ENCODE results near the gene KLHL18.

Gene KLHL18

DNA sequence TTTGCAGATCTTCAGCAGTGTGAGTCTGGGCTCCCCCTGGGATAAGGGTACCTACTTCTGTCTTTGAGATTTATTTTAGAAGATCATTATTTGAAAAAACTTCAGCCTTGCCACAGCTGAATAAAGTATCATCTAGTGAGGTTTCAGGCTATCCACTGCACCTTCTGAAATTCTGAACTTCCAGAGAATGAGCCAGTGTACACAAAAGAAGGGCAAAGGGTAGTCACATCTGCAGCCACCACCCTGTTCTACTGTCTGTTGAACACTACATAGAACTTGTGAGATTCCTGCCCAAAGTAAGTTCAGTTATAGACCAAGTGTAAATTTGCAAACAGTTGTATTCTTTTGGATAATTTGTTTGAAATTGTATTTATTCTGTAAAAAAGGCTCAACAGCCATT lies 60.1 kb downstream of the KLHL18 start:
- H3K4me3 ChIP-seq (ENCODE audit: low read depth, low read length) = no peak overlapping the region
- H3K27ac ChIP-seq = no peak overlapping the region
- H3K36me3 ChIP-seq (replicated peaks) = peaks cover 39% of the 10 kb centered on the region
- in situ Hi-C loops (cut with HindIII; ENCODE audit: low pct_ligation_motif_present, low sequenced_read_pairs) = no loop called here
- no peaks in the 10 kb centered on the region for H3K27me3 ChIP-seq (replicated peaks)
- DNase-seq = no peak
- TF ChIP-seq, protein P1, sequence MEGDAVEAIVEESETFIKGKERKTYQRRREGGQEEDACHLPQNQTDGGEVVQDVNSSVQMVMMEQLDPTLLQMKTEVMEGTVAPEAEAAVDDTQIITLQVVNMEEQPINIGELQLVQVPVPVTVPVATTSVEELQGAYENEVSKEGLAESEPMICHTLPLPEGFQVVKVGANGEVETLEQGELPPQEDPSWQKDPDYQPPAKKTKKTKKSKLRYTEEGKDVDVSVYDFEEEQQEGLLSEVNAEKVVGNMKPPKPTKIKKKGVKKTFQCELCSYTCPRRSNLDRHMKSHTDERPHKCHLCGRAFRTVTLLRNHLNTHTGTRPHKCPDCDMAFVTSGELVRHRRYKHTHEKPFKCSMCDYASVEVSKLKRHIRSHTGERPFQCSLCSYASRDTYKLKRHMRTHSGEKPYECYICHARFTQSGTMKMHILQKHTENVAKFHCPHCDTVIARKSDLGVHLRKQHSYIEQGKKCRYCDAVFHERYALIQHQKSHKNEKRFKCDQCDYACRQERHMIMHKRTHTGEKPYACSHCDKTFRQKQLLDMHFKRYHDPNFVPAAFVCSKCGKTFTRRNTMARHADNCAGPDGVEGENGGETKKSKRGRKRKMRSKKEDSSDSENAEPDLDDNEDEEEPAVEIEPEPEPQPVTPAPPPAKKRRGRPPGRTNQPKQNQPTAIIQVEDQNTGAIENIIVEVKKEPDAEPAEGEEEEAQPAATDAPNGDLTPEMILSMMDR (IDR thresholded peaks at IDR 0.05; ENCODE audit: low read depth, low read length, missing control alignments) = no peak

DNA sequence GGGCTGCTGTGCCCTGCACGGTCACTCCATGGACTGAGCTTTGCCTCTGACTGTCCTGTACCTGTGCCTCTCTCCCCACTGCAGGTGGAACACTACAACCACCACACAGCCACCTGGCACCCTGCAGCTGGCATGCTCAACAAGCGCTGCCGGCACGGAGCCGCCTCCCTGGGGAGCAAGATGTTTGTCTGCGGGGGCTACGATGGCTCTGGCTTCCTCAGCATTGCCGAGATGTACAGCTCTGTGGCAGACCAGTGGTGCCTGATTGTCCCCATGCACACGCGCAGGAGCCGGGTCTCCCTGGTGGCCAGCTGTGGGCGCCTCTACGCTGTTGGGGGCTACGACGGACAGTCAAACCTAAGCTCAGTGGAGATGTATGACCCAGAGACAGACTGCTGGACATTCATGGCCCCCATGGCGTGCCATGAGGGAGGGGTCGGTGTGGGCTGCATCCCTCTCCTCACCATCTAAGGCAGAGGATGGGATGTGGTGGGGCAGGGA lies 60.8 kb downstream of the KLHL18 start:
- Histone ChIP-seq H3K27ac (no peak overlapping the region), H3K4me3 (ENCODE audit: low read depth, low read length) (no peak overlapping the region), H3K27me3 (replicated peaks) (no peaks in the 10 kb centered on the region), H3K36me3 (replicated peaks) (peaks cover 33% of the 10 kb centered on the region)
- TF ChIP-seq, protein P1 (IDR thresholded peaks at IDR 0.05; ENCODE audit: low read depth, low read length, missing control alignments) = no peak
- in situ Hi-C loops (cut with HindIII; ENCODE audit: low pct_ligation_motif_present, low sequenced_read_pairs) = no loop called here
- DNase-seq = no peak

DNA sequence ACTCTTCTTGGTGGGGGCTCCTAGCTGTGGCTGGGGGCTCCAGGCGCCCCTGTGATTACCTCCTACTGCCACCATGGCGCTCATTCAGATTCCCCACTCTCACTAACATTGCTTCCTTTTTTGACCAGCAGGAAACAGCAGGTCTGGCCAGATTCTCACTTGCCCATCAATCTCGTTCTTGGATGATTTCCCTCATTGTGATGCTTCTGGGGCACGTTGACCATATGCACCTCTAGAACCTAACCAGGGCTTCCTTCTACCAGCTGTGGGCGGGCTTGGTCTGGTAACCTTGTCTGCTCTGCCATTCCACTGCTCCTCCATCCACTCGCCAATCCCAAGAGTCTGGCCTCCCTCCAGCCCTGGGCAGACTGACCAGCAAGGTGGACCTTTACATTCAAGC lies 62.2 kb downstream of the KLHL18 start:
- Histone ChIP-seq H3K27ac (no peak overlapping the region), H3K4me3 (ENCODE audit: low read depth, low read length) (no peak overlapping the region), H3K27me3 (replicated peaks) (no peaks in the 10 kb centered on the region), H3K36me3 (replicated peaks) (peaks cover 24% of the 10 kb centered on the region)
- TF ChIP-seq, protein P1 (IDR thresholded peaks at IDR 0.05; ENCODE audit: low read depth, low read length, missing control alignments) = no peak
- in situ Hi-C loops (cut with HindIII; ENCODE audit: low pct_ligation_motif_present, low sequenced_read_pairs) = no loop called here
- no peak for DNase-seq

DNA sequence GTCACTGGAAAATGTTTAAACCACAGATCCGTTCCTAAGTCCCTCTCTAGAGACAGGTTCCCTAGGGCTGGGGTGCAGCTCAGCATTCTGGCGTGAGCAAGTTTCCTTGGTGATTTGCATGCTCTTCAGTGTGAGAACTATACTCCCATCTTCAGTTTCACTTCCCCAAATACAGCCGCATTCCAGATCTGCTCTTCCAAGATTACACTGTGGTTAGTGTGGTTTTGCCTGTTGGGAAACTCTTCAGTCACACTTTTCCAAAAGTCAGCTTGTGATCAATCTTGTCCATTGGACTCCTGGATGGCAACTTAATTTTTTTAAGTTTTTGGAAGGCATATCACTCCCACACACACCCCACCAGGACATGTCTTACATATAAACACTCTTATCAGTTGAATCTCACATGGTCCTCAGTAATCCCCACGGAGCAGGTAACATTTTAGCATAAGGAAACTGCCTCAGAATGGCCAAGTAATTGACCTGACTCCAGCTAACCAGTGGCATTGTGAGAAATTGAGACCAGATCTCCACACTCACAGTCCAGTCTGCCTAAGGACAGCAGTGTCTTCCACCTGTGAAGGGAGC lies 64.6 kb downstream of the KLHL18 start:
- Histone ChIP-seq H3K36me3 (replicated peaks) (peaks cover 23% of the 10 kb centered on the region), H3K4me3 (ENCODE audit: low read depth, low read length) (no peak overlapping the region), H3K27ac (no peak overlapping the region), H3K27me3 (replicated peaks) (no peaks in the 10 kb centered on the region)
- in situ Hi-C loops (cut with HindIII; ENCODE audit: low pct_ligation_motif_present, low sequenced_read_pairs) = no loop called here
- DNase-seq = peak; percentile 24
- TF ChIP-seq, protein P1 (IDR thresholded peaks at IDR 0.05; ENCODE audit: low read depth, low read length, missing control alignments) = no peak

DNA sequence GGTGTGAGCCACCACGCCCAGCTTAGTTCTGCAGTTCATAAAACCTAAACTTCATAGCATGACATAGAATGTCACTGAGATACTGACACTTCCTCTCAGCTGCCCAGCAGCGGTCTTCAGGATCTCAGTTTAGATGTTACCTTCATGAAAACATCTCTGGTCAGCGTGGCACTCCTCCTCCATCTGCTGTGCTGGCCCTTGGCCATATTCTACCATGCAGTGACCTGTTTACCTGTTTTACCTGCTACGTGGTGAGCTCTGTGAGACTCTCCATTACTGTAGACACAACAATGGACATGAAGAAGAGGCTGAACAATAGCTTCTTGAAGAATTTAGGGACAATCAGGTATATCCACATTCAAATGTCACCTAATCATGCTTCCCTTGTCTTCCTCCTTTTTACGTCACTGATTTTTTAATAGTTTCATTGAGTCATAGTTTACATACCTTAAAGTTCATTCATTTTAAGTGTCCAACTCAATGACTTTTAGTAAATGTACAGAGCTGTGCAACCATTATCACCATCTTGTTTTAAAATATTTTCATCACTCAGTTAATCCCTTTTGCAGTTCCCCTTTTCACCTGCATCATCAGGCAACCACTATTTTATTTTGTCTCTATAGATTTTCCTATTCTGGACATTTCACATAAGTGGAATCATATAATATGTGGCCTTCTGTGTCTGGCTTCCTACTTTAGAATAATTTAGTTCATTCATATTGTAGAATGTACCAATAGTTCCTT lies 65.8 kb downstream of the KLHL18 start:
- Histone ChIP-seq H3K4me3 (ENCODE audit: low read depth, low read length) (no peak overlapping the region), H3K27ac (no peak overlapping the region), H3K36me3 (replicated peaks) (peaks cover 13% of the 10 kb centered on the region), H3K27me3 (replicated peaks) (no peaks in the 10 kb centered on the region)
- in situ Hi-C loops (cut with HindIII; ENCODE audit: low pct_ligation_motif_present, low sequenced_read_pairs) = no loop called here
- no peak for DNase-seq
- TF ChIP-seq, protein P1 (IDR thresholded peaks at IDR 0.05; ENCODE audit: low read depth, low read length, missing control alignments) = no peak

Data from brain microvascular endothelial cell (primary cell).